ENCODE data around the gene MAS1. TPM values are rescaled to one million over a fixed set of nuclear protein-coding genes. Genes with fewer than 3 reads are reported as not detected.
A peak's percentile ranks its signal among the peaks of the same experiment; 100 is the strongest.
"Not testable (repeated sequence)": the region's sequence is repeated elsewhere in the genome, so short reads cannot be mapped to it uniquely, and the experiment has no call there.

MAS1 gene
- under 1 TPM in 1 of 2 donors, not detected in 1; 0.12 TPM for total RNA-seq
- polyA plus RNA-seq: not detected
- long read RNA-seq, donor 1: 0 reads
- long read RNA-seq, donor 2: 0 reads

GRCh38 chr6:159890792-159891191 is at the start of gene MAS1:
Gene MAS1, plus strand, starts transcription at chr6:159890988. Its CDS starts 15,968 bp downstream, at chr6:159906956.
- intact Hi-C loops (cut with DNase I): no loop called here
- ATAC-seq (ENCODE audit: low FRiP score) (no peak), DNase-seq (no peak)
- Histone ChIP-seq H3K4me1 (ENCODE audit: control insufficient read depth in 1 of 2, insufficient read depth in 2 of 2, low read length in 2 of 2) (no peaks in the 10 kb centered on the region), H3K27me3 (ENCODE audit: control insufficient read depth in 1 of 2, insufficient read depth in 2 of 2, low read length in 1 of 2) (no peaks in the 10 kb centered on the region), H3K4me3 (ENCODE audit: low read length in 2 of 2) (no peak within 1 kb of the TSS), H3K36me3 (ENCODE audit: control insufficient read depth in 1 of 2, insufficient read depth in 2 of 2, low read length in 1 of 2) (no peaks in the 10 kb centered on the region), H3K27ac (ENCODE audit: low read depth in 1 of 2, low read length in 2 of 2) (no peak within 1 kb of the TSS), H3K9me3 (ENCODE audit: control insufficient read depth, low read length) (no peaks in the 10 kb centered on the region)
- WGBS, 2 donors: 46 to 48% methylated on average over 7 of the region's 7 CpGs

GRCh38 chr6:159842035-159842434 is 48.8 kb upstream of the MAS1 start:
- intact Hi-C loops (cut with DNase I): no loop called here
- ATAC-seq (ENCODE audit: low FRiP score): no peak
- H3K4me3 ChIP-seq (ENCODE audit: low read length in 2 of 2): no peak overlapping the region

DNA sequence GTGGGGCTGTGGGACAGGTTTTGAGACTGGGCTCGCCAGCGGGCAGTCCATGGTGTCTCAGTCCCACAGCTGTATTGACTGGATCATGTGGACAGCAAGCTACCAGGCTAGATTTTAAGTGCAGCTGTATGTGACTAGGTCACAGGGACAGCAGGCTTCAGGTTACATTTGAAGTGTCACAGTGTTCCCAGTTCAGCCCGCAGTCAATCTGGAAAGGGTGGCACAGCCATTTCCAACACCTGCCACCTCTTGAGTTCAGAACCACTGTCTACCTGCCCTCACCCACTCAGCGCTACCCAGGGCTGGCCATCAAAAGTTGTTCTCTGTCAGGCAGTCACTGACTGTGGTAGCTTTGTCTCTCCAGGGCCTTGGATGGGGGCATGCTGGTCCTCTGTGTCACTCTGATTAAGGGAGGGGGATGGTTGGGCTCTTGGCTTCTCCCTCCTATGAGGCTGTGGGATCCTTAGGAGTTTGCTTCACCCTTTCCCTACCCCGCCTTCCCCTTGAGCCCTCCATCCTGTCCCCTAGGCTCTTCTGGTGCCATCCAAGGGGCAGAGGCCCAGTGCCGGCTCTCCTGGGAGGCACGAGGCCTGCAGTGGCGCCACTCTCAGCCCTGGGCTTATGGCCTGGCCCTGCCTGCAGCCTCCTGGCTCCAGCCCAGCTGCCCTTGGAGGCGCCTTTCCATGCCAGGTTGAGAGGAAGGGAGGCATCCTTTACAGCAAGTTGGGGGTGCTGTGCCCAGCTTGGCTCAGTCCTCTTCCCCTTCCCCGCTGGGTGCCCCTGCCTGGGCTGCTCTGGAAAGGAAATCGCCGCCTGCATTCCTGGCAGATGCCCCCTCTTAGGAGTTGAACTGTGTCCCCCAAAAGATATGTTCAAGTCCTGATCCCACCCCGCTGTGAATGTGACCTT is 45.8 kb upstream of the MAS1 start:
- Histone ChIP-seq H3K4me3 (ENCODE audit: low read length in 2 of 2) (no peak overlapping the region), H3K27ac (ENCODE audit: low read depth in 1 of 2, low read length in 2 of 2) (no peak overlapping the region), H3K36me3 (ENCODE audit: control insufficient read depth in 1 of 2, insufficient read depth in 2 of 2, low read length in 1 of 2) (no peaks in the 10 kb centered on the region), H3K27me3 (ENCODE audit: control insufficient read depth in 1 of 2, insufficient read depth in 2 of 2, low read length in 1 of 2) (no peaks in the 10 kb centered on the region), H3K4me1 (ENCODE audit: control insufficient read depth in 1 of 2, insufficient read depth in 2 of 2, low read length in 2 of 2) (no peaks in the 10 kb centered on the region), H3K9me3 (ENCODE audit: control insufficient read depth, low read length) (no peaks in the 10 kb centered on the region)
- ATAC-seq (ENCODE audit: low FRiP score): no peak
- no peak for DNase-seq
- intact Hi-C loops (cut with DNase I): no loop called here
- 83 to 89% methylated on average over 13 of the region's 13 CpGs for WGBS, 2 donors

More at GRCh38 chr6:159842035-159842434, 48.8 kb upstream of the MAS1 start:
- no peak for DNase-seq
- no peak overlapping the region for H3K27ac ChIP-seq (ENCODE audit: low read depth in 1 of 2, low read length in 2 of 2)
- H3K27me3 ChIP-seq (ENCODE audit: control insufficient read depth in 1 of 2, insufficient read depth in 2 of 2, low read length in 1 of 2): no peaks in the 10 kb centered on the region
- H3K36me3 ChIP-seq (ENCODE audit: control insufficient read depth in 1 of 2, insufficient read depth in 2 of 2, low read length in 1 of 2): no peaks in the 10 kb centered on the region
- 88 to 90% methylated on average over 4 of the region's 4 CpGs for WGBS, 2 donors
- no peaks in the 10 kb centered on the region for H3K4me1 ChIP-seq (ENCODE audit: control insufficient read depth in 1 of 2, insufficient read depth in 2 of 2, low read length in 2 of 2)
- no peaks in the 10 kb centered on the region for H3K9me3 ChIP-seq (ENCODE audit: control insufficient read depth, low read length)

DNA sequence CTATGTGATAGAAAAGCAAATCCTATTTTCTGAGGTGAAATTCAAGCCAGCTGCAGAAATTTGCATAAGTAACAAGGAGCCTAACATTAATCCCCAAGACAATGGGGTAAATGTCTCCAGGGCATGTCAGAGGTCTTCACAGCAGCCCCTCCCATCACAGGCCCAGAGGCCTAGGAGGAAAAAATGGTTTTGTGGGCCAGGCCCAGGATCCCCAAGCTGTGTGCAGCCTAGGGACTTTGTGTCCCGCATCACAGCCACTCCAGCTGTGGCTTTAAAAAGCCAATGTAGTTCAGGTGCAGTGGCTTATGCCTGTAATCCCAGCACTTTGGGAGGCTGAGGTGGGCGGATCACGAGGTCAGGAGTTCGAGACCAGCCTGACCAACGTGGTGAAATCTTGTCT is 42.2 kb upstream of the MAS1 start:
- H3K36me3 ChIP-seq (ENCODE audit: control insufficient read depth in 1 of 2, insufficient read depth in 2 of 2, low read length in 1 of 2); H3K27me3 ChIP-seq (ENCODE audit: control insufficient read depth in 1 of 2, insufficient read depth in 2 of 2, low read length in 1 of 2); H3K27ac ChIP-seq (ENCODE audit: low read depth in 1 of 2, low read length in 2 of 2); ATAC-seq (ENCODE audit: low FRiP score); H3K4me3 ChIP-seq (ENCODE audit: low read length in 2 of 2); H3K9me3 ChIP-seq (ENCODE audit: control insufficient read depth, low read length); H3K4me1 ChIP-seq (ENCODE audit: control insufficient read depth in 1 of 2, insufficient read depth in 2 of 2, low read length in 2 of 2); DNase-seq; intact Hi-C loops (cut with DNase I): not testable (repeated sequence)
- 90 to 91% methylated on average over 5 of the region's 5 CpGs for WGBS, 2 donors

DNA sequence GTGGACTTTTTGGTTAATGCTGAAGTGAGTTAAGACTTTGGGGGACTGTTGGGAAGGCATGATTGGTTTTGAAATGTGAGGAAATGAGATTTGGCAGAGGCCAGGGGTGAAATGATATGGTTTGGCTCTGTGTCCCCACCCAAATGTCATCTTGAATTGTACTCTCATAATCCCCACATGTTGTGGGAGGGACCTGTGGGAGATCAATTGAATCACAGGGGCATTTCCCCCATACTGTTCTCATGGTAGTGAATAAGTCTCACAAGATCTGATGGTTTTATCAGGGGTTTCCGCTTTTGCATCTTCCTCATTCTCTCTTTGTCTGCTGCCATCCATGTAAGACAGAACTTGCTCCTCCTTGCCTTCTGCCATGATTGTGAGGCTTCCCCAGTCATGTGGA is 40.9 kb upstream of the MAS1 start:
- not testable (repeated sequence) for H3K4me3 ChIP-seq (ENCODE audit: low read length in 2 of 2); H3K4me1 ChIP-seq (ENCODE audit: control insufficient read depth in 1 of 2, insufficient read depth in 2 of 2, low read length in 2 of 2); H3K9me3 ChIP-seq (ENCODE audit: control insufficient read depth, low read length); H3K27me3 ChIP-seq (ENCODE audit: control insufficient read depth in 1 of 2, insufficient read depth in 2 of 2, low read length in 1 of 2); H3K27ac ChIP-seq (ENCODE audit: low read depth in 1 of 2, low read length in 2 of 2); H3K36me3 ChIP-seq (ENCODE audit: control insufficient read depth in 1 of 2, insufficient read depth in 2 of 2, low read length in 1 of 2); DNase-seq; ATAC-seq (ENCODE audit: low FRiP score)
- WGBS, 2 donors: 92% methylated on average over 1 of the region's 1 CpG
- intact Hi-C loops (cut with DNase I): loop anchor here in 1 of 2 donors (10.0 kb wide), 1 partner anchor 195 kb away; no protein-coding TSS in a partner anchor

DNA sequence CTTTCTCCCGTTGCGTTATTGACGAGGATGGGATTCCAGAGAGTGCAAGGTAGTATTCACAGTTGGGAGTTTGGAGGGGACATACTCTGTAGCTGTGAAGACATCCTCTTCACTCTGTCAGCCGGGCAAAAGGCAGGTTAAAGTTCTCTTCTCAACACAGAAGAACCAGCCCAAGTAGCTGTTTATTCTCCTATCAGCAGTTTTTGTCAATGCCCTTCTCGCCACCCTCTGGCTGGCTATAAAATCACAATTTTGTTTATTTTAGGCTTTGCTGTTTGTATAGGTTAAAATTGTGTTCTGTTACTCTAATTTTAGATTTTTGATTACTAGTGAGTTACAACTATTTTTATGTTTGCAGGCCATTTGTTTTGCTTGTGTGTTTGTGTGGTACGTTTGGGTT is 37.9 kb upstream of the MAS1 start:
- 70 to 77% methylated on average over 6 of the region's 6 CpGs for WGBS, 2 donors
- no peak overlapping the region for H3K27ac ChIP-seq (ENCODE audit: low read depth in 1 of 2, low read length in 2 of 2)
- intact Hi-C loops (cut with DNase I): loop anchor here in 1 of 2 donors (10.0 kb wide), 1 partner anchor 192 kb away; no protein-coding TSS in a partner anchor
- H3K27me3 ChIP-seq (ENCODE audit: control insufficient read depth in 1 of 2, insufficient read depth in 2 of 2, low read length in 1 of 2): no peaks in the 10 kb centered on the region
- no peak overlapping the region for H3K4me3 ChIP-seq (ENCODE audit: low read length in 2 of 2)
- peaks cover 0 to 6% of the 10 kb centered on the region in 2 donors for H3K4me1 ChIP-seq (ENCODE audit: control insufficient read depth in 1 of 2, insufficient read depth in 2 of 2, low read length in 2 of 2)
- no peaks in the 10 kb centered on the region for H3K36me3 ChIP-seq (ENCODE audit: control insufficient read depth in 1 of 2, insufficient read depth in 2 of 2, low read length in 1 of 2)
- no peaks in the 10 kb centered on the region for H3K9me3 ChIP-seq (ENCODE audit: control insufficient read depth, low read length)
- ATAC-seq (ENCODE audit: low FRiP score): peak; percentile 48
- DNase-seq: no peak

DNA sequence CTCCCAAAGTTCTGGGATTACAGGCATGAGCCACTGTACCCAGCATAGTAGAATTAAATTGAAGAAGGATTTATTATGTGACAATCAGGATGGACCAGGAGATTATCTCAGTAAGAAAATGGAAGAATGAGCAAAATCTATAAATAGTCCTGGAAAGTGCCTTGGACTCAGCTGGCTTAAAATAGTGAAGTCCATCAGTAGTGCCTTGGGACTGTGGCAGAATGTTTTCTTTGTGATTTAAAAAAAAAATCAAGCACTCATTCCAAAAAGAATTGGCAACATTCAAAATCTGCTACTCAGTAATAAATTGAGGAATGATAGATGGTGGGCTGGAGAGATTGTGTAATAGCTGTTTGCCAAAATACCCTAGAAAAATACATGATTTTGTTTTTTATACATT is 37.0 kb upstream of the MAS1 start:
- DNase-seq: no peak
- no peak overlapping the region for H3K4me3 ChIP-seq (ENCODE audit: low read length in 2 of 2)
- no peaks in the 10 kb centered on the region for H3K9me3 ChIP-seq (ENCODE audit: control insufficient read depth, low read length)
- H3K27me3 ChIP-seq (ENCODE audit: control insufficient read depth in 1 of 2, insufficient read depth in 2 of 2, low read length in 1 of 2): no peaks in the 10 kb centered on the region
- H3K4me1 ChIP-seq (ENCODE audit: control insufficient read depth in 1 of 2, insufficient read depth in 2 of 2, low read length in 2 of 2): peaks cover 0 to 6% of the 10 kb centered on the region in 2 donors
- no peaks in the 10 kb centered on the region for H3K36me3 ChIP-seq (ENCODE audit: control insufficient read depth in 1 of 2, insufficient read depth in 2 of 2, low read length in 1 of 2)
- intact Hi-C loops (cut with DNase I): loop anchor here in 1 of 2 donors (10.0 kb wide), 1 partner anchor 191 kb away; no protein-coding TSS in a partner anchor
- H3K27ac ChIP-seq (ENCODE audit: low read depth in 1 of 2, low read length in 2 of 2): no peak overlapping the region
- peak; percentile 87 for ATAC-seq (ENCODE audit: low FRiP score)

DNA sequence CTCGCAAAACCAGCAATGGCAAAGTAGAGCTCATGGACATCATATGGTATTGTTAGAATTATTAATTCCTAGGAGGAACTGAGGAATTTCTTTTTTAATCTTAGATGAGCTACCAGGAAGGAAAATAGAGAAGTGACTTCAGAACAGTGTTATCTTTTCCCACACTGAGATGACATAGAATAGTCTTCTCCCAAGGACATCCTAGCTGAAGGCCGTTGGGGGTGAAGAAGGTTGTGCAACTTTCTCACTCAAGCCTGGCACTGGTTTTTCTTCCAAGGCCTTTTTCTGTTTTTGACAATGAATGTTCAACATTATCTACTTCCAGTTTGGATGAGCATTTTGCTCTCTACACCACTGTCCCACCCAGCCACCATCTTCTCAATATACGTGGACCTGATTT is 35.8 kb upstream of the MAS1 start:
- Histone ChIP-seq H3K4me3 (ENCODE audit: low read length in 2 of 2) (no peak overlapping the region), H3K9me3 (ENCODE audit: control insufficient read depth, low read length) (no peaks in the 10 kb centered on the region), H3K27ac (ENCODE audit: low read depth in 1 of 2, low read length in 2 of 2) (no peak overlapping the region), H3K4me1 (ENCODE audit: control insufficient read depth in 1 of 2, insufficient read depth in 2 of 2, low read length in 2 of 2) (peaks cover 0 to 6% of the 10 kb centered on the region in 2 donors), H3K27me3 (ENCODE audit: control insufficient read depth in 1 of 2, insufficient read depth in 2 of 2, low read length in 1 of 2) (no peaks in the 10 kb centered on the region), H3K36me3 (ENCODE audit: control insufficient read depth in 1 of 2, insufficient read depth in 2 of 2, low read length in 1 of 2) (no peaks in the 10 kb centered on the region)
- ATAC-seq (ENCODE audit: low FRiP score) (peak; percentile 17), DNase-seq (no peak)
- intact Hi-C loops (cut with DNase I): loop anchor here in 1 of 2 donors (10.0 kb wide), 1 partner anchor 190 kb away; no protein-coding TSS in a partner anchor
- 94 to 96% methylated on average over 3 of the region's 3 CpGs for WGBS, 2 donors

All from aorta (tissue), 5 donors.